K562 (cell line): ENCODE measurements around the gene EPHB3. TPM values are rescaled to one million over a fixed set of nuclear protein-coding genes. Genes with fewer than 3 reads are reported as not detected.

Source experiments
- ATAC-seq: fragments of 200-7000 bp; cut with Tn5 transposase; 3 replicates; pipeline ENCODE4 v1.9.1; 2020; ENCODE audit warnings: moderate library complexity
- BruUV-seq: library from RNA; stranded (reverse); fragments of 400-500 nt; replicated peaks from 2 replicates; lab custom pipeline; 2021; lab: Mats Ljungman, UMichigan
- CTCF ChIA-PET: fragments of 300-600 bp; formaldehyde crosslinking; extraction: SDS; loops from one replicate; lab custom pipeline; 2021; ENCODE audit warnings: low intra/inter-chr PET ratio; lab: Yijun Ruan, JAX
- POLR2A ChIA-PET: fragments of 300-600, 350-650 bp; sonication (Branson Sonifier 250); formaldehyde crosslinking; extraction: SDS; loops from one replicate; lab custom pipeline; 2021; ENCODE audit warnings: antibody characterized with exemption, inconsistent platforms; lab: Yijun Ruan, JAX
- DNase-seq, 4 experiments: peaks; one replicate each; pipeline versions ENCODE4 v3.0.0 to v3.0.0-alpha.2; 2011 to 2018; ENCODE audit warnings: low spot score in 3 of 4, mixed read lengths in 3 of 4; ENCODE audit errors: extremely low read depth in 1 of 4
- FAIRE-seq: peaks from 2 replicates; lab custom pipeline; 2011; peaks lifted over from hg19 to GRCh38; lab: Jason Lieb, UNC
- H2AFZ ChIP-seq: 2 replicates; pipeline ENCODE4 v1.6.0; 2011; ENCODE audit warnings: low read depth, low read length, control low read depth, inconsistent platforms
- H3K27ac ChIP-seq: fragments of 200-600 bp; 3 replicates; pipeline ENCODE4 v1.8.0; 2011; ENCODE audit warnings: low read depth, mild to moderate bottlenecking, control low read depth, inconsistent platforms, low read length, moderate library complexity, mixed read lengths; ENCODE audit errors: extremely low read depth
- H3K27me3 ChIP-seq, 2 experiments: fragments of 300-600 bp in 1 of 2; 2 replicates in 1 of 2; 3 replicates in 1 of 2; pipeline versions ENCODE4 v1.6.0 to v1.8.0; 2011; ENCODE audit warnings: inconsistent platforms in 2 of 2, low read length in 2 of 2, mild to moderate bottlenecking in 1 of 2, mixed read lengths in 1 of 2, moderate library complexity in 1 of 2; ENCODE audit not compliant: control insufficient read depth in 2 of 2, insufficient read depth in 2 of 2
- H3K36me3 ChIP-seq: fragments of 300-600 bp; 3 replicates; pipeline ENCODE4 v1.8.0; 2011; ENCODE audit warnings: mild to moderate bottlenecking, low read length, inconsistent platforms; ENCODE audit not compliant: control insufficient read depth, insufficient read depth
- H3K4me1 ChIP-seq, 2 experiments: fragments of 200-600 bp in 1 of 2; replicated peaks in 1 of 2; 2 replicates in 1 of 2; 3 replicates in 1 of 2; pipeline versions ENCODE4 v1.5.1 to v1.8.0; 2011; ENCODE audit warnings: inconsistent platforms in 2 of 2, low read length in 2 of 2, mild to moderate bottlenecking in 1 of 2, mixed read lengths in 1 of 2, moderate library complexity in 1 of 2; ENCODE audit not compliant: control insufficient read depth in 2 of 2, insufficient read depth in 2 of 2
- H3K4me2 ChIP-seq: 2 replicates; pipeline ENCODE4 v1.6.1; 2011; ENCODE audit warnings: low read length, control low read depth, inconsistent platforms, mixed read lengths; ENCODE audit not compliant: insufficient read depth
- H3K4me3 ChIP-seq: fragments of 200-600 bp; sonication (generic), shearing (Covaris generic); 2 replicates; pipeline ENCODE4 v1.5.1; 2016; ENCODE audit warnings: control low read depth, inconsistent platforms
- H3K79me2 ChIP-seq: fragments of 200-600 bp; 3 replicates; pipeline ENCODE4 v1.8.0; 2011; ENCODE audit warnings: low read length, inconsistent platforms; ENCODE audit not compliant: control insufficient read depth, insufficient read depth
- H3K9ac ChIP-seq, 2 experiments: 2 replicates each; pipeline versions ENCODE4 v1.6.0 to v1.6.1; 2011; ENCODE audit warnings: low read depth in 2 of 2, low read length in 2 of 2, control low read depth in 1 of 2, inconsistent platforms in 1 of 2, mild to moderate bottlenecking in 1 of 2, mixed read lengths in 1 of 2; ENCODE audit not compliant: insufficient read depth in 1 of 2
- H3K9me1 ChIP-seq: one replicate; pipeline ENCODE4 v1.6.0; 2011; ENCODE audit warnings: inconsistent platforms, mild to moderate bottlenecking, low read length, moderate library complexity; ENCODE audit not compliant: control insufficient read depth, insufficient read depth
- H3K9me3 ChIP-seq: replicated peaks from 2 replicates; pipeline ENCODE4 v1.5.1; 2011; ENCODE audit warnings: low read depth, low read length, inconsistent platforms; ENCODE audit not compliant: control insufficient read depth, insufficient read depth
- H4K20me1 ChIP-seq: replicated peaks from 2 replicates; pipeline ENCODE4 v1.6.1; 2011; ENCODE audit warnings: low read length, inconsistent platforms, mixed read lengths; ENCODE audit not compliant: control insufficient read depth, insufficient read depth
- CTBP1 ChIP-seq: fragments of 450-650 bp; IDR thresholded peaks from 2 replicates; pipeline ENCODE4 v1.6.1; 2016; ENCODE audit warnings: borderline replicate concordance
- FOXO4 ChIP-seq: fragments of 450-650 bp; formaldehyde crosslinking; IDR thresholded peaks from 2 replicates; pipeline ENCODE4 v1.4.0; 2020; ENCODE audit warnings: mild to moderate bottlenecking, moderate library complexity
- HBP1 ChIP-seq: fragments of 450-650 bp; formaldehyde crosslinking; IDR thresholded peaks from 2 replicates; pipeline ENCODE4 v1.4.0; 2022; ENCODE audit warnings: missing genetic modification characterization
- MBD1 ChIP-seq: fragments of 250-450 bp; sonication (Bioruptor Pico); IDR thresholded peaks from 2 replicates; pipeline ENCODE4 v1.8.0; 2022; ENCODE audit warnings: inconsistent platforms
- REST ChIP-seq, 2 experiments: fragments of 450-650 bp; formaldehyde crosslinking in 1 of 2; IDR thresholded peaks; 2 replicates each; pipeline versions ENCODE4 v1.4.0 to v1.6.1; 2014 to 2020; ENCODE audit warnings: mild to moderate bottlenecking in 2 of 2, borderline replicate concordance in 1 of 2, low read depth in 1 of 2
- RFX7 ChIP-seq: fragments of 250-450 bp; sonication (Bioruptor Pico); IDR thresholded peaks from 2 replicates; pipeline ENCODE4 v1.5.1; 2021; ENCODE audit warnings: mild to moderate bottlenecking
- ZNF165 ChIP-seq: fragments of 250-450 bp; sonication (Bioruptor Pico); IDR thresholded peaks from 2 replicates; pipeline ENCODE4 v1.4.0; 2020; ENCODE audit warnings: borderline replicate concordance
- ZNF224 ChIP-seq: sonication (generic); formaldehyde crosslinking; IDR thresholded peaks from 2 replicates; pipeline ENCODE4 v1.8.0; 2022; ENCODE audit warnings: mild to moderate bottlenecking, missing genetic modification reagents
- ZNF707 ChIP-seq: fragments of 250-450 bp; sonication (Bioruptor Pico); conservative IDR thresholded peaks from 2 replicates; pipeline ENCODE4 v1.8.0; 2022; ENCODE audit warnings: inconsistent platforms, mild to moderate bottlenecking, moderate library complexity
- WGBS: fragments of 100-300 bp; shearing (Covaris generic); methylation state at CpG from one replicate; pipeline ENCODE4 v1.1.6; 2016; ENCODE audit warnings: low coverage, mixed read lengths; ENCODE audit not compliant: insufficient coverage; ENCODE audit errors: missing lambda C conversion rate; 5-methylcytosine and 5-hydroxymethylcytosine counted together
- in situ Hi-C: fragments of 300-500 bp; cut with MboI; formaldehyde crosslinking; loops from 4 replicates; pipeline ENCODE4 v1.15.0; 2018; ENCODE audit warnings: inconsistent platforms, mixed read lengths
- intact Hi-C: fragments of 100-400 bp; cut with micrococcal nuclease; formaldehyde crosslinking; loops from 2 replicates; pipeline ENCODE4 v1.14.2; 2022
- polyA plus RNA-seq, 8 experiments: library from polyadenylated mRNA; depleted of rRNA in 4 of 8; stranded (reverse) in 5 of 8; unstranded in 3 of 8; fragments of >200 nt; fragmentation: Nextera tagmentation in 2 of 8; fragmentation: Illumina TruSeq in 1 of 8; extraction: Ambion mirVana in 2 of 8; extraction: Trizol in 1 of 8; gene quantifications; 2 replicates each; pipeline versions ENCODE4 v1.2.1 to v1.2.3, GENCODE V29; 2011 to 2014; ENCODE audit warnings: inconsistent platforms in 1 of 8, missing spikeins in 1 of 8
- total RNA-seq, 7 experiments: library from RNA; depleted of rRNA in 6 of 7; stranded (reverse); fragments of >200 nt in 6 of 7; fragmentation: Illumina TruSeq in 2 of 7; extraction: Trizol in 2 of 7; gene quantifications; 2 replicates each; pipeline versions ENCODE4 v1.2.1 to v1.2.3, GENCODE V29; 2011 to 2021; ENCODE audit warnings: low replicate concordance in 1 of 7

Gene EPHB3
- total and polyA plus RNA-seq, 9 of the 15 experiments (the other 6 are each of a cell fraction or from before 2014, with no cell fraction given) = not detected

GRCh38 chr3:184512621-184513020, 49.0 kb upstream of the EPHB3 start:
- H3K9me1 ChIP-seq = no peaks in the 10 kb centered on the region
- no peak overlapping the region for H3K4me3 ChIP-seq
- no peaks in the 10 kb centered on the region for H4K20me1 ChIP-seq
- H3K79me2 ChIP-seq = no peaks in the 10 kb centered on the region
- H3K27me3 ChIP-seq = peaks cover 10 to 44% of the 10 kb centered on the region in 2 experiments; a peak in 3 of 5 replicates
- H3K9ac ChIP-seq = no peak overlapping the region
- no peak for FAIRE-seq
- H3K27ac ChIP-seq = no peak overlapping the region
- ChIA-PET POLR2A (interaction anchor here (0.5 kb wide), 1 partner anchor 215 kb away, joined by 3 read pairs; no protein-coding TSS in a partner anchor), CTCF (interaction anchor here (1.2 kb wide), 1 partner anchor 142 kb away, joined by 3 read pairs; no protein-coding TSS in a partner anchor)
- no peaks in the 10 kb centered on the region for H3K9me3 ChIP-seq
- no peak for ATAC-seq
- H3K36me3 ChIP-seq = no peaks in the 10 kb centered on the region
- in situ Hi-C loops = no loop called here
- H2AFZ ChIP-seq = no peak overlapping the region
- WGBS = 0% methylated on average over 6 of the region's 7 CpGs
- intact Hi-C loops = loop anchor here (1.0 kb wide), 3 partner anchors 43 to 141 kb away; no protein-coding TSS in a partner anchor
- DNase-seq = no peak
- H3K4me2 ChIP-seq = no peak overlapping the region
- no TSS peak for BruUV-seq
- H3K4me1 ChIP-seq = peaks cover 0 to 10% of the 10 kb centered on the region in 2 experiments; a peak in 2 of 5 replicates
- TF ChIP-seq ZNF224 (CRISPR knock-in tag) (no peak), CTBP1 (no peak), FOXO4 (CRISPR knock-in tag) (no peak), RFX7 (CRISPR knock-in tag) (no peak), MBD1 (CRISPR knock-in tag) (no peak), ZNF707 (CRISPR knock-in tag) (no peak), HBP1 (no peak), ZNF165 (CRISPR knock-in tag) (no peak), REST (IDR thresholded peaks at IDR 0.05; ENCODE audit: borderline replicate concordance) (no peak), REST (CRISPR knock-in tag; IDR thresholded peaks at IDR 0.05; ENCODE audit: low read depth) (no peak)
